Fibroblast of the aortic adventitia (primary cell): ENCODE data around the gene HIF1AN. TPM values are rescaled to one million over a fixed set of nuclear protein-coding genes. Genes with fewer than 3 reads are reported as not detected.

ENCODE experiments used
- DNase-seq: peaks from one replicate; pipeline ENCODE4 v3.0.0-alpha.2; 2010; ENCODE audit warnings: low read depth
- H3K4me3 ChIP-seq: 2 replicates; pipeline ENCODE4 v1.5.1; 2011; ENCODE audit warnings: low read depth, mild to moderate bottlenecking, control low read depth, low read length, moderate library complexity
- CTCF ChIP-seq: IDR thresholded peaks from 2 replicates; pipeline ENCODE4 v1.5.1; 2011; ENCODE audit warnings: mild to moderate bottlenecking, low read length, control low read depth, inconsistent platforms; ENCODE audit not compliant: insufficient read depth
- total RNA-seq: library from RNA; depleted of rRNA; stranded (reverse); fragments of >200 nt; gene quantifications from 2 replicates; pipeline ENCODE4 v1.2.3, GENCODE V29; 2012; ENCODE audit warnings: low replicate concordance

The HIF1AN gene
- total RNA-seq, 1 donor = 12.9 TPM

GRCh38 chr10:100561005-100561404 is 25.3 kb downstream of the HIF1AN start:
- H3K4me3 ChIP-seq = no peak overlapping the region
- TF ChIP-seq CTCF = no peak
- DNase-seq = no peak

GRCh38 chr10:100562008-100562672 is 26.4 kb downstream of the HIF1AN start:
- no peak overlapping the region for H3K4me3 ChIP-seq
- TF ChIP-seq CTCF = peak; percentile 74
- DNase-seq = peak; percentile 55

- H3K4me3 ChIP-seq = no peak overlapping the region
- DNase-seq = no peak
- TF ChIP-seq CTCF = no peak
These were observed 29.7 kb downstream of the HIF1AN start for GRCh38 chr10:100565206-100565985.

GRCh38 chr10:100566561-100566960 is 30.8 kb downstream of the HIF1AN start:
- no peak for TF ChIP-seq CTCF
- no peak overlapping the region for H3K4me3 ChIP-seq
- no peak for DNase-seq

GRCh38 chr10:100567249-100567648 is 31.5 kb downstream of the HIF1AN start:
- no peak for DNase-seq
- no peak overlapping the region for H3K4me3 ChIP-seq
- TF ChIP-seq CTCF = no peak

- no peak for TF ChIP-seq CTCF
- no peak overlapping the region for H3K4me3 ChIP-seq
- no peak for DNase-seq
These were observed 32.1 kb downstream of the HIF1AN start for GRCh38 chr10:100567826-100568225.

GRCh38 chr10:100568912-100569311 is 33.2 kb downstream of the HIF1AN start:
- no peak for TF ChIP-seq CTCF
- no peak for DNase-seq
- no peak overlapping the region for H3K4me3 ChIP-seq
